ENCODE data around the gene CSF1. TPM values are rescaled to one million over a fixed set of nuclear protein-coding genes. Genes with fewer than 3 reads are reported as not detected.

The CSF1 gene
- total RNA-seq, 2 donors from 2014 or later: 14.1 to 18.1 TPM

GRCh38 chr1:109944541-109944940 is 33.9 kb downstream of the CSF1 start:
- no peaks in the 10 kb centered on the region for H3K9me3 ChIP-seq

GRCh38 chr1:109946511-109946910 is 35.9 kb downstream of the CSF1 start:
- intact Hi-C loops (cut with DNase I): no loop called here
- no peaks in the 10 kb centered on the region for H3K9me3 ChIP-seq
- H3K27ac ChIP-seq: no peak overlapping the region
- no peaks in the 10 kb centered on the region for H3K36me3 ChIP-seq
- H3K9ac ChIP-seq (ENCODE audit: low read depth in 2 of 2, low read length in 2 of 2): no peak overlapping the region
- TF ChIP-seq CTCF (IDR thresholded peaks at IDR 0.05): no peak
- no peaks in the 10 kb centered on the region for H3K27me3 ChIP-seq
- no peak for DNase-seq
- no peaks in the 10 kb centered on the region for H3K4me1 ChIP-seq
- no peak overlapping the region for H3K4me3 ChIP-seq

More at GRCh38 chr1:109944541-109944940, 33.9 kb downstream of the CSF1 start:
- Histone ChIP-seq H3K4me1 (no peaks in the 10 kb centered on the region), H3K27ac (no peak overlapping the region), H3K36me3 (no peaks in the 10 kb centered on the region), H3K27me3 (no peaks in the 10 kb centered on the region), H3K4me3 (no peak overlapping the region), H3K9ac (ENCODE audit: low read depth in 2 of 2, low read length in 2 of 2) (no peak overlapping the region)
- intact Hi-C loops (cut with DNase I): no loop called here
- no peak for TF ChIP-seq CTCF (IDR thresholded peaks at IDR 0.05)
- no peak for DNase-seq

- Histone ChIP-seq H3K4me3 (no peak overlapping the region), H3K36me3 (no peaks in the 10 kb centered on the region), H3K27me3 (no peaks in the 10 kb centered on the region), H3K9ac (ENCODE audit: low read depth in 2 of 2, low read length in 2 of 2) (peak overlapping the region in 1 of 2 donors; percentile 0), H3K27ac (peak overlapping the region; percentile 69), H3K9me3 (no peaks in the 10 kb centered on the region), H3K4me1 (no peaks in the 10 kb centered on the region)
- DNase-seq: peak; percentile 59
- intact Hi-C loops (cut with DNase I): no loop called here
- TF ChIP-seq CTCF (IDR thresholded peaks at IDR 0.05): no peak
Measured at GRCh38 chr1:109947582-109948284, 37.1 kb downstream of the CSF1 start.

- no peaks in the 10 kb centered on the region for H3K4me1 ChIP-seq
- peak overlapping the region; percentile 69 for H3K27ac ChIP-seq
- H3K27me3 ChIP-seq: no peaks in the 10 kb centered on the region
Measured at GRCh38 chr1:109948285-109948630, 37.6 kb downstream of the CSF1 start.

GRCh38 chr1:109950038-109950437 is 39.4 kb downstream of the CSF1 start:
- no peak overlapping the region for H3K27ac ChIP-seq
- H3K27me3 ChIP-seq: no peaks in the 10 kb centered on the region
- no peak for TF ChIP-seq CTCF (IDR thresholded peaks at IDR 0.05)
- H3K4me3 ChIP-seq: no peak overlapping the region
- intact Hi-C loops (cut with DNase I): no loop called here
- no peak overlapping the region for H3K9ac ChIP-seq (ENCODE audit: low read depth in 2 of 2, low read length in 2 of 2)
- DNase-seq: no peak
- H3K36me3 ChIP-seq: no peaks in the 10 kb centered on the region
- no peaks in the 10 kb centered on the region for H3K9me3 ChIP-seq
- H3K4me1 ChIP-seq: no peaks in the 10 kb centered on the region

More at GRCh38 chr1:109948285-109948630, 37.6 kb downstream of the CSF1 start:
- no peak for DNase-seq
- no peak for TF ChIP-seq CTCF (IDR thresholded peaks at IDR 0.05)
- Histone ChIP-seq H3K9me3 (no peaks in the 10 kb centered on the region), H3K4me3 (no peak overlapping the region), H3K36me3 (no peaks in the 10 kb centered on the region), H3K9ac (ENCODE audit: low read depth in 2 of 2, low read length in 2 of 2) (no peak overlapping the region)
- intact Hi-C loops (cut with DNase I): no loop called here
